H1 (cell line): Measurements from ENCODE around the gene GNB1L. TPM values are rescaled to one million over a fixed set of nuclear protein-coding genes. Genes with fewer than 3 reads are reported as not detected.
A peak's percentile ranks its signal among the peaks of the same experiment; 100 is the strongest.

ENCODE experiments used
- CTCF ChIA-PET: fragments of 300-600 bp; sonication (Branson Sonifier 250); formaldehyde crosslinking; loops from one replicate; lab custom pipeline; 2021; ENCODE audit not compliant: partially characterized antibody; lab: Charles Lee
- POLR2A ChIA-PET: fragments of 300-600 bp; sonication (Branson Sonifier 250); formaldehyde crosslinking; loops from one replicate; lab custom pipeline; 2021; ENCODE audit warnings: inconsistent platforms; ENCODE audit not compliant: partially characterized antibody; lab: Charles Lee
- DNase-seq, 2 experiments: peaks; one replicate each; pipeline versions ENCODE4 v3.0.0 to v3.0.0-alpha.2; 2010 to 2022; ENCODE audit warnings: low spot score in 2 of 2, low read depth in 1 of 2, mixed read lengths in 1 of 2
- FAIRE-seq: peaks from 2 replicates; lab custom pipeline; 2011; peaks lifted over from hg19 to GRCh38; lab: Jason Lieb, UNC
- H2AFZ ChIP-seq: 2 replicates; pipeline ENCODE4 v1.8.1; 2012; ENCODE audit warnings: low read length, inconsistent platforms
- H2AK5ac ChIP-seq: 2 replicates; pipeline ENCODE4 v1.6.1; 2013; ENCODE audit warnings: low read depth, low read length
- H2BK120ac ChIP-seq: replicated peaks from 2 replicates; pipeline ENCODE3; 2013; ENCODE audit warnings: low read depth, low read length, inconsistent platforms
- H2BK12ac ChIP-seq: 2 replicates; pipeline ENCODE4 v1.6.1; 2013; ENCODE audit warnings: low read depth, low read length
- H2BK15ac ChIP-seq: 2 replicates; pipeline ENCODE4 v1.6.1; 2013; ENCODE audit warnings: low read length
- H2BK20ac ChIP-seq: 2 replicates; pipeline ENCODE4 v1.6.1; 2013; ENCODE audit warnings: low read length
- H2BK5ac ChIP-seq: 2 replicates; pipeline ENCODE4 v1.6.1; 2013; ENCODE audit warnings: low read depth, low read length
- H3K14ac ChIP-seq: 2 replicates; pipeline ENCODE4 v1.6.1; 2013; ENCODE audit warnings: inconsistent platforms; ENCODE audit not compliant: insufficient read length
- H3K18ac ChIP-seq: 2 replicates; pipeline ENCODE4 v1.6.1; 2013; ENCODE audit warnings: low read length; ENCODE audit errors: extremely low read depth
- H3K23ac ChIP-seq: 2 replicates; pipeline ENCODE4 v1.6.1; 2013; ENCODE audit warnings: inconsistent platforms; ENCODE audit not compliant: insufficient read length
- H3K23me2 ChIP-seq: 2 replicates; pipeline ENCODE4 v1.6.1; 2013; ENCODE audit warnings: low read depth, low read length
- H3K27ac ChIP-seq: 2 replicates; pipeline ENCODE4 v1.6.1; 2011; ENCODE audit warnings: low read depth, low read length, inconsistent platforms
- H3K27me3 ChIP-seq, 4 experiments: replicated peaks in 1 of 4; 1 replicate in 1 of 4; 2 replicates in 3 of 4; pipeline versions ENCODE4 v1.6.1 to v1.8.1; 2011 to 2013; ENCODE audit warnings: low read length in 3 of 4, mild to moderate bottlenecking in 3 of 4, inconsistent platforms in 2 of 4, mixed read lengths in 2 of 4, moderate library complexity in 1 of 4; ENCODE audit not compliant: control insufficient read depth in 3 of 4, insufficient read depth in 3 of 4; ENCODE audit errors: extremely low read depth in 1 of 4
- H3K36me3 ChIP-seq, 4 experiments: 2 replicates each; pipeline versions ENCODE4 v1.6.1 to v1.8.1; 2011 to 2013; ENCODE audit warnings: mild to moderate bottlenecking in 4 of 4, low read length in 3 of 4, moderate library complexity in 2 of 4, control low read depth in 1 of 4, inconsistent platforms in 1 of 4; ENCODE audit not compliant: insufficient read depth in 4 of 4, control insufficient read depth in 2 of 4
- H3K4ac ChIP-seq: replicated peaks from 2 replicates; pipeline ENCODE3; 2013; ENCODE audit warnings: low read length, low read depth, mixed read lengths, inconsistent platforms; ENCODE audit not compliant: insufficient read length
- H3K4me1 ChIP-seq, 4 experiments: replicated peaks in 1 of 4; 1 replicate in 1 of 4; 2 replicates in 3 of 4; pipeline versions ENCODE4 v1.6.1 to v1.8.1; 2011 to 2013; ENCODE audit warnings: low read length in 3 of 4, inconsistent platforms in 2 of 4, mixed read lengths in 1 of 4; ENCODE audit not compliant: insufficient read depth in 4 of 4, control insufficient read depth in 3 of 4
- H3K4me2 ChIP-seq, 2 experiments: 2 replicates each; pipeline versions ENCODE4 v1.6.1 to v1.8.1; 2011 to 2013; ENCODE audit warnings: low read depth in 2 of 2, low read length in 2 of 2, control low read depth in 1 of 2, inconsistent platforms in 1 of 2, mild to moderate bottlenecking in 1 of 2; ENCODE audit not compliant: insufficient read depth in 1 of 2
- H3K4me3 ChIP-seq, 4 experiments: fragments of 200-600, 300-600 bp in 1 of 4; sonication (generic), shearing (Covaris generic), sonication (Bioruptor Twin) in 1 of 4; 2 replicates each; pipeline versions ENCODE4 v1.5.1 to v1.8.1; 2011 to 2016; ENCODE audit warnings: low read length in 4 of 4, low read depth in 3 of 4, control low read depth in 2 of 4, inconsistent platforms in 2 of 4, mild to moderate bottlenecking in 2 of 4, mixed read lengths in 1 of 4, moderate library complexity in 1 of 4; ENCODE audit not compliant: insufficient read depth in 2 of 4; ENCODE audit errors: extremely low read depth in 1 of 4
- H3K56ac ChIP-seq: replicated peaks from 2 replicates; pipeline ENCODE3; 2013; ENCODE audit warnings: low read depth, mild to moderate bottlenecking, mixed read lengths, low read length, inconsistent platforms; ENCODE audit not compliant: insufficient read length
- H3K79me1 ChIP-seq: 2 replicates; pipeline ENCODE4 v1.6.1; 2013; ENCODE audit warnings: low read depth, low read length, control low read depth
- H3K79me2 ChIP-seq, 2 experiments: 2 replicates each; pipeline versions ENCODE4 v1.6.1 to v1.8.1; 2012 to 2013; ENCODE audit warnings: low read length in 2 of 2, mild to moderate bottlenecking in 2 of 2, inconsistent platforms in 1 of 2; ENCODE audit not compliant: insufficient read depth in 2 of 2, control insufficient read depth in 1 of 2
- H3K9ac ChIP-seq, 4 experiments: replicated peaks in 1 of 4; 1 replicate in 1 of 4; 2 replicates in 3 of 4; pipeline versions ENCODE4 v1.6.1 to v1.8.1; 2011 to 2013; ENCODE audit warnings: low read depth in 3 of 4, low read length in 3 of 4, control low read depth in 2 of 4, mild to moderate bottlenecking in 2 of 4, moderate library complexity in 2 of 4, inconsistent platforms in 1 of 4; ENCODE audit errors: extremely low read depth in 1 of 4
- H3K9me3 ChIP-seq, 2 experiments: 2 replicates each; pipeline versions ENCODE4 v1.6.1 to v1.8.1; 2012 to 2013; ENCODE audit warnings: mild to moderate bottlenecking in 2 of 2, moderate library complexity in 2 of 2, control low read depth in 1 of 2, inconsistent platforms in 1 of 2, low read depth in 1 of 2, low read length in 1 of 2, mixed read lengths in 1 of 2; ENCODE audit not compliant: insufficient read depth in 2 of 2
- H4K20me1 ChIP-seq, 2 experiments: replicated peaks in 1 of 2; 2 replicates each; pipeline versions ENCODE3 to v1.8.1; 2011 to 2013; ENCODE audit warnings: inconsistent platforms in 2 of 2, low read length in 2 of 2, mild to moderate bottlenecking in 1 of 2; ENCODE audit not compliant: insufficient read depth in 2 of 2, control insufficient read depth in 1 of 2
- H4K5ac ChIP-seq: 2 replicates; pipeline ENCODE4 v1.6.1; 2013; ENCODE audit warnings: low read length, low read depth, mixed read lengths, inconsistent platforms; ENCODE audit not compliant: insufficient read length
- H4K8ac ChIP-seq: 2 replicates; pipeline ENCODE4 v1.8.0; 2013; ENCODE audit warnings: mild to moderate bottlenecking, moderate library complexity, low read length, inconsistent platforms; ENCODE audit not compliant: insufficient read depth; ENCODE audit errors: extremely low read depth
- H4K91ac ChIP-seq: replicated peaks from 2 replicates; pipeline ENCODE3; 2013; ENCODE audit warnings: low read length, mixed read lengths, inconsistent platforms; ENCODE audit not compliant: insufficient read length
- BRCA1 ChIP-seq: IDR thresholded peaks from 2 replicates; pipeline ENCODE4 v1.6.1; 2012; ENCODE audit warnings: low read depth, low read length, improper control_type of control experiment
- PHF8 ChIP-seq: fragments of 200-600 bp; sonication (generic); conservative IDR thresholded peaks from 2 replicates; pipeline ENCODE4 v1.7.1; 2012; ENCODE audit warnings: low read depth, mild to moderate bottlenecking, inconsistent platforms, low read length, moderate library complexity
- RNF2 ChIP-seq: fragments of 200-900, 300-1000 bp; sonication (generic); IDR thresholded peaks from 2 replicates; pipeline ENCODE4 v1.7.1; 2016; ENCODE audit warnings: borderline replicate concordance, low read depth, mild to moderate bottlenecking, antibody characterized with exemption, low read length; ENCODE audit not compliant: poor library complexity, severe bottlenecking; ENCODE audit errors: missing control alignments
- RXRA ChIP-seq: IDR thresholded peaks from 2 replicates; pipeline ENCODE4 v1.6.1; 2011; ENCODE audit warnings: low read depth, mild to moderate bottlenecking, low read length, moderate library complexity; ENCODE audit not compliant: insufficient read depth
- ZNF274 ChIP-seq: IDR thresholded peaks from 2 replicates; pipeline ENCODE4 v1.7.0; 2012; ENCODE audit warnings: low read length, borderline replicate concordance; ENCODE audit errors: extremely low read depth
- WGBS, 2 experiments: shearing (Covaris generic) in 1 of 2; methylation state at CpG; one replicate each; pipeline versions ENCODE4 v1.1.6 to v1.1.7; 2013 to 2015; ENCODE audit warnings: low lambda C conversion rate in 2 of 2, mixed read lengths in 2 of 2, inconsistent platforms in 1 of 2, low coverage in 1 of 2, missing lambda C conversion rate in 1 of 2; ENCODE audit not compliant: insufficient replicate concordance in 2 of 2, insufficient coverage in 1 of 2, insufficient read length in 1 of 2; ENCODE audit errors: extremely low coverage in 1 of 2, missing lambda C conversion rate in 1 of 2; 5-methylcytosine and 5-hydroxymethylcytosine counted together
- polyA plus RNA-seq, 7 experiments: library from polyadenylated mRNA; depleted of rRNA in 3 of 7; stranded (reverse) in 5 of 7; unstranded in 2 of 7; fragments of >200 nt in 5 of 7; fragments of 200-250 nt in 2 of 7; gene quantifications; 1 replicate in 5 of 7; 2 replicates in 1 of 7; 4 replicates in 1 of 7; pipeline versions ENCODE4 v1.2.1 to v1.2.3, GENCODE V29; 2011 to 2013; ENCODE audit warnings: missing spikeins in 2 of 7, mixed read lengths in 2 of 7
- total RNA-seq: library from RNA; stranded (reverse); fragmentation: NEBNext Ultra II Directional; extraction: Animal tissue kit (Norgen Biotek cat#: 25700); gene quantifications from 2 replicates; pipeline ENCODE4 v1.2.1, GENCODE V29; 2021

The GNB1L gene
- total and polyA plus RNA-seq, 2 of the 8 experiments (the other 6 are each of a cell fraction or from before 2014, with no cell fraction given) = 14.0 to 15.6 TPM

- no peaks in the 10 kb centered on the region; the same call in 1 of the 2 replicates for H3K23me2 ChIP-seq
- H3K23ac ChIP-seq = no peak overlapping the region
- no peak overlapping the region for H3K14ac ChIP-seq
- H3K4ac ChIP-seq = no peak overlapping the region
- 77% methylated on average over 10 of the region's 14 CpGs; no CpG with 5 or more reads in 1 of the 2 experiments for WGBS, 2 experiments
- FAIRE-seq (no peak), DNase-seq (no peak)
- H2BK120ac ChIP-seq = no peak overlapping the region
- H3K79me2 ChIP-seq = no peaks in the 10 kb centered on the region
- H3K27ac ChIP-seq = no peak overlapping the region
- peaks cover 0 to 32% (median 11%) of the 10 kb centered on the region in 4 experiments; a peak in 5 of 7 replicates for H3K4me1 ChIP-seq
- no peak overlapping the region for H3K4me3 ChIP-seq
- CTCF ChIA-PET = interaction anchor here (0.7 to 16.5 kb wide), 21 partner anchors 8 to 156 kb away, joined by 3 to 168 read pairs (median 3); partner anchors contain the start of gene GP1BB
- no peak overlapping the region for H2AK5ac ChIP-seq
- H2AFZ ChIP-seq = no peak overlapping the region
- no peak overlapping the region for H4K8ac ChIP-seq
- H3K9ac ChIP-seq = no peak overlapping the region
- POLR2A ChIA-PET = interaction anchor here (0.9 to 3.8 kb wide), 3 partner anchors 9 to 30 kb away, joined by 3 to 21 read pairs (median 3); partner anchors contain the start of gene GP1BB
- no peak overlapping the region for H3K18ac ChIP-seq
- peaks cover 60 to 73% (median 67%) of the 10 kb centered on the region in 4 experiments for H3K27me3 ChIP-seq
- no peak overlapping the region for H4K91ac ChIP-seq
- no peaks in the 10 kb centered on the region for H3K79me1 ChIP-seq
- H4K5ac ChIP-seq = no peak overlapping the region
- H4K20me1 ChIP-seq = peaks cover 18 to 27% of the 10 kb centered on the region in 2 experiments
- no peak overlapping the region for H2BK5ac ChIP-seq
- no peaks in the 10 kb centered on the region for H3K9me3 ChIP-seq
- no peak overlapping the region; a peak in 1 of 4 replicates for H3K4me2 ChIP-seq
- H3K56ac ChIP-seq = no peak overlapping the region
- H3K36me3 ChIP-seq = peaks cover 0 to 9% (median 0%) of the 10 kb centered on the region in 4 experiments; a peak in 1 of 8 replicates
- no peak overlapping the region for H2BK20ac ChIP-seq
- peak overlapping the region; percentile 41; the same call in 1 of the 2 replicates for H2BK12ac ChIP-seq
- H2BK15ac ChIP-seq = no peak overlapping the region
- TF ChIP-seq PHF8 (no peak), ZNF274 (no peak), RXRA (no peak), RNF2 (peak; percentile 3), BRCA1 (no peak)
Measured at GRCh38 chr22:19753996-19754700, 100.5 kb downstream of the GNB1L start.
